Measurements from ENCODE around the gene CSNK1A1L. TPM values are rescaled to one million over a fixed set of nuclear protein-coding genes. Genes with fewer than 3 reads are reported as not detected.

The CSNK1A1L gene
- total and polyA plus RNA-seq, 2 donors (not counting 3 experiments of a cell fraction or from before 2014, with no cell fraction given) = not detected

DNA sequence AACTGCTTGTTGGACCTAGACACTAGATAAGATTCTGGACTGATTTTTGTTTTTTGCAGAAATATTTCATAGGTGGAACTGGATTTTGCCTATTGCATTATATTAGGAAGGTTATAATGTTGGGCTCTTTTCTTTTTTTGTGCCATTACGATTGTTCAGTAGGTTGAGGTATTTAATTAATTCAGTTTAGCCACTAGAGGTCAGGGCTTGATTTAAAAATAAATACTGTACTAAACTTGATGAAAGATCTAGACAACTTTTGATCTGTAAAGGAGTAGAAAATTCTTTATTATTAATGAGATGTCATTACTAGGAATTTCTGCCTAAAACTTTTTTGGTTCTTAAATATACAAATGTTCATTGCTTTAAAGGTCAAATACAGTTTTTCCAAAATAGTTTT lies 30.8 kb downstream of the CSNK1A1L start:
- Histone ChIP-seq H3K9me1 (replicated peaks; ENCODE audit: control insufficient read depth, extremely low read depth, insufficient read depth, low read length) (no peaks in the 10 kb centered on the region), H3K4me2 (ENCODE audit: insufficient read depth, low read length) (no peak overlapping the region), H2AFZ (ENCODE audit: low read depth, low read length) (no peak overlapping the region), H3K27me3 (ENCODE audit: control insufficient read depth in 2 of 2, insufficient read depth in 2 of 2, low read length in 2 of 2) (no peaks in the 10 kb centered on the region), H3K79me2 (ENCODE audit: control insufficient read depth, insufficient read depth, low read length) (no peaks in the 10 kb centered on the region), H3K27ac (ENCODE audit: insufficient read depth, low read depth, low read length) (no peak overlapping the region), H3K4me3 (replicated peaks in 1 of 3; ENCODE audit: insufficient read depth in 1 of 3, low read depth in 1 of 3, low read length in 3 of 3) (no peak overlapping the region), H3K9me3 (replicated peaks; ENCODE audit: control insufficient read depth, insufficient read depth, low read length) (no peaks in the 10 kb centered on the region), H3K36me3 (ENCODE audit: control insufficient read depth in 2 of 2, extremely low read depth in 1 of 2, insufficient read depth in 2 of 2, low read length in 2 of 2) (no peaks in the 10 kb centered on the region), H3K9ac (replicated peaks; ENCODE audit: extremely low read depth, insufficient read depth, low read length) (no peak overlapping the region), H3K4me1 (ENCODE audit: control insufficient read depth, extremely low read depth, insufficient read depth, low read length) (no peaks in the 10 kb centered on the region), H4K20me1 (replicated peaks; ENCODE audit: control insufficient read depth, extremely low read depth, insufficient read depth, low read length) (no peaks in the 10 kb centered on the region)
- peak; percentile 63 for FAIRE-seq
- CTCF ChIA-PET = interaction anchor here (1.0 to 2.0 kb wide), 6 partner anchors 527 to 1507 kb away, joined by 3 to 11 read pairs (median 6); no protein-coding TSS in a partner anchor
- POLR2A ChIA-PET = no interaction called here
- dilution Hi-C loops (cut with MboI; ENCODE audit: extremely low pct_ligation_motif_present, low sequenced_read_pairs) = no loop called here
- intact Hi-C loops (cut with micrococcal nuclease) = loop anchor here (1.0 kb wide), 1 partner anchor 528 kb away; no protein-coding TSS in a partner anchor
- TF ChIP-seq GATA2 (IDR thresholded peaks at IDR 0.05; ENCODE audit: insufficient read depth, insufficient read length, low read depth, low read length) = no peak
- TF ChIP-seq, protein P1, sequence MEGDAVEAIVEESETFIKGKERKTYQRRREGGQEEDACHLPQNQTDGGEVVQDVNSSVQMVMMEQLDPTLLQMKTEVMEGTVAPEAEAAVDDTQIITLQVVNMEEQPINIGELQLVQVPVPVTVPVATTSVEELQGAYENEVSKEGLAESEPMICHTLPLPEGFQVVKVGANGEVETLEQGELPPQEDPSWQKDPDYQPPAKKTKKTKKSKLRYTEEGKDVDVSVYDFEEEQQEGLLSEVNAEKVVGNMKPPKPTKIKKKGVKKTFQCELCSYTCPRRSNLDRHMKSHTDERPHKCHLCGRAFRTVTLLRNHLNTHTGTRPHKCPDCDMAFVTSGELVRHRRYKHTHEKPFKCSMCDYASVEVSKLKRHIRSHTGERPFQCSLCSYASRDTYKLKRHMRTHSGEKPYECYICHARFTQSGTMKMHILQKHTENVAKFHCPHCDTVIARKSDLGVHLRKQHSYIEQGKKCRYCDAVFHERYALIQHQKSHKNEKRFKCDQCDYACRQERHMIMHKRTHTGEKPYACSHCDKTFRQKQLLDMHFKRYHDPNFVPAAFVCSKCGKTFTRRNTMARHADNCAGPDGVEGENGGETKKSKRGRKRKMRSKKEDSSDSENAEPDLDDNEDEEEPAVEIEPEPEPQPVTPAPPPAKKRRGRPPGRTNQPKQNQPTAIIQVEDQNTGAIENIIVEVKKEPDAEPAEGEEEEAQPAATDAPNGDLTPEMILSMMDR (IDR thresholded peaks at IDR 0.05; ENCODE audit: extremely low read depth in 1 of 2, insufficient read depth in 1 of 2, low read depth in 1 of 2, low read length in 2 of 2) = peak in 1 of 2 donors; percentile 17
- DNase-seq (ENCODE audit: low read depth, low spot score) = peak; percentile 30
- BruUV-seq (replicated peaks) = no TSS peak

DNA sequence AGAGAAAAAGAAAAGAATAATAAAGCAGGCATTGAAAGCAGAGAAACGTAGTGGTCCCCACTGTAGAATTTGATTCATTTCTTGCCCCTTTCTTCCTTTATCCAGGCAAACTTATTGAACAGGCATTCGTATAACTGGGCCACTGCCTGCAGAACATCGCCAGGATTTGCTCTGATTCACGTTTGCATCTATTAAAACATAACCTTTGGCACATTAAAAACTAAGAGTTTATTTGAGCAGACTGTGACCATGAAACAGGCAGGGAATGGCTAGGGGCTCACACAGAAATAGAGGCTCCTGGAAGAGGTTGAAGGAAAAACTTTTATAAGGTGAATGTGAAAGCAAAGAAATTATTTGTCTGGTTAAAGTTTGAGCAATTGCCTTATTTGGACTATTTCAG lies 33.4 kb downstream of the CSNK1A1L start:
- TF ChIP-seq POLR2A (IDR thresholded peaks at IDR 0.05; ENCODE audit: low read depth, low read length) = no peak
- TF ChIP-seq, protein P2, sequence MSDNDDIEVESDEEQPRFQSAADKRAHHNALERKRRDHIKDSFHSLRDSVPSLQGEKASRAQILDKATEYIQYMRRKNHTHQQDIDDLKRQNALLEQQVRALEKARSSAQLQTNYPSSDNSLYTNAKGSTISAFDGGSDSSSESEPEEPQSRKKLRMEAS (IDR thresholded peaks at IDR 0.05; ENCODE audit: insufficient read depth, insufficient read length) = no peak
- TF ChIP-seq JUN (IDR thresholded peaks at IDR 0.05; ENCODE audit: borderline replicate concordance, insufficient read depth, insufficient read length, low read depth) = no peak
- TF ChIP-seq MYC (IDR thresholded peaks at IDR 0.05; ENCODE audit: low read depth, low read length) = no peak
- CTCF ChIA-PET = no interaction called here
- FAIRE-seq (no peak), DNase-seq (ENCODE audit: low read depth, low spot score) (no peak)
- dilution Hi-C loops (cut with MboI; ENCODE audit: extremely low pct_ligation_motif_present, low sequenced_read_pairs) (no loop called here), intact Hi-C loops (cut with micrococcal nuclease) (no loop called here)
- H4K20me1 ChIP-seq (replicated peaks; ENCODE audit: control insufficient read depth, extremely low read depth, insufficient read depth, low read length) = no peaks in the 10 kb centered on the region
- H3K27ac ChIP-seq (ENCODE audit: insufficient read depth, low read depth, low read length) = no peak overlapping the region
- POLR2A ChIA-PET = no interaction called here
- H3K79me2 ChIP-seq (ENCODE audit: control insufficient read depth, insufficient read depth, low read length) = no peaks in the 10 kb centered on the region
- H3K4me1 ChIP-seq (ENCODE audit: control insufficient read depth, extremely low read depth, insufficient read depth, low read length) = no peaks in the 10 kb centered on the region
- H3K27me3 ChIP-seq (ENCODE audit: control insufficient read depth in 2 of 2, insufficient read depth in 2 of 2, low read length in 2 of 2) = no peaks in the 10 kb centered on the region
- no peak overlapping the region for H3K9ac ChIP-seq (replicated peaks; ENCODE audit: extremely low read depth, insufficient read depth, low read length)
- no peaks in the 10 kb centered on the region for H3K9me1 ChIP-seq (replicated peaks; ENCODE audit: control insufficient read depth, extremely low read depth, insufficient read depth, low read length)
- peak overlapping the region; percentile 34 for H2AFZ ChIP-seq (ENCODE audit: low read depth, low read length)
- H3K4me3 ChIP-seq (replicated peaks in 1 of 3; ENCODE audit: insufficient read depth in 1 of 3, low read depth in 1 of 3, low read length in 3 of 3) = no peak overlapping the region
- H3K4me2 ChIP-seq (ENCODE audit: insufficient read depth, low read length) = no peak overlapping the region
- no peaks in the 10 kb centered on the region for H3K9me3 ChIP-seq (replicated peaks; ENCODE audit: control insufficient read depth, insufficient read depth, low read length)
- no TSS peak for BruUV-seq (replicated peaks)
- H3K36me3 ChIP-seq (ENCODE audit: control insufficient read depth in 2 of 2, extremely low read depth in 1 of 2, insufficient read depth in 2 of 2, low read length in 2 of 2) = no peaks in the 10 kb centered on the region

Data from endothelial cell of umbilical vein (primary cell).